Prostate gland (tissue), 2 donors: Measurements from ENCODE around the gene FGFRL1. TPM values are rescaled to one million over a fixed set of nuclear protein-coding genes. Genes with fewer than 3 reads are reported as not detected.

Source experiments
- DNase-seq: peaks from one replicate; pipeline ENCODE4 v3.0.0-alpha.2; 2019; ENCODE audit warnings: low spot score
- H3K27ac ChIP-seq, 2 donors: fragments of 200-600 bp; sonication (generic); 2 replicates each; pipeline ENCODE4 v1.5.1; 2017 to 2019
- H3K27me3 ChIP-seq: fragments of 200-600 bp; sonication (generic); replicated peaks from 2 replicates; pipeline ENCODE4 v1.5.1; 2019; ENCODE audit not compliant: insufficient read depth
- H3K36me3 ChIP-seq, 2 donors: fragments of 200-600 bp; sonication (generic); 1 replicate in 1 of 2; 2 replicates in 1 of 2; pipeline versions ENCODE4 v1.5.1 to v1.8.1; 2017 to 2019
- H3K4me1 ChIP-seq: fragments of 200-600 bp; sonication (generic); replicated peaks from 2 replicates; pipeline ENCODE4 v1.5.1; 2019
- H3K4me3 ChIP-seq, 2 donors: fragments of 200-600 bp; sonication (generic); 2 replicates each; pipeline ENCODE4 v1.5.1; 2017 to 2019
- H3K9me3 ChIP-seq: fragments of 200-600 bp; sonication (generic); 2 replicates; pipeline ENCODE4 v1.5.1; 2017
- CTCF ChIP-seq, 4 experiments: fragments of 200-600 bp in 2 of 4; fragments of 450-650 bp in 2 of 4; sonication (generic) in 2 of 4; IDR thresholded peaks; 1 replicate in 3 of 4; 2 replicates in 1 of 4; pipeline ENCODE4 v1.5.1; 2016 to 2019; ENCODE audit warnings: antibody characterized with exemption in 4 of 4, mild to moderate bottlenecking in 2 of 4, moderate library complexity in 2 of 4
- POLR2A ChIP-seq: fragments of 450-650 bp; IDR thresholded peaks from one replicate; pipeline ENCODE4 v1.6.1; 2016; ENCODE audit warnings: antibody characterized with exemption, mild to moderate bottlenecking
- POLR2AphosphoS5 ChIP-seq: sonication (generic); formaldehyde crosslinking; IDR thresholded peaks from one replicate; pipeline ENCODE4 v1.6.1; 2017; ENCODE audit warnings: antibody characterized with exemption
- WGBS: methylation state at CpG from one replicate; pipeline ENCODE4 v1.1.5; 2018; 5-methylcytosine and 5-hydroxymethylcytosine counted together
- intact Hi-C: fragments of 100-400 bp; cut with DNase I; formaldehyde crosslinking; loops from one replicate; pipeline ENCODE4 v1.14.2; 2022
- total RNA-seq, 2 donors: library from RNA; depleted of rRNA; stranded (reverse); fragments of >200 nt; gene quantifications; one replicate each; pipeline ENCODE4 v1.1.0, GENCODE V29; 2016

The FGFRL1 gene
- total RNA-seq = 10 to 100 TPM; 26.6 to 29.4 TPM

DNA sequence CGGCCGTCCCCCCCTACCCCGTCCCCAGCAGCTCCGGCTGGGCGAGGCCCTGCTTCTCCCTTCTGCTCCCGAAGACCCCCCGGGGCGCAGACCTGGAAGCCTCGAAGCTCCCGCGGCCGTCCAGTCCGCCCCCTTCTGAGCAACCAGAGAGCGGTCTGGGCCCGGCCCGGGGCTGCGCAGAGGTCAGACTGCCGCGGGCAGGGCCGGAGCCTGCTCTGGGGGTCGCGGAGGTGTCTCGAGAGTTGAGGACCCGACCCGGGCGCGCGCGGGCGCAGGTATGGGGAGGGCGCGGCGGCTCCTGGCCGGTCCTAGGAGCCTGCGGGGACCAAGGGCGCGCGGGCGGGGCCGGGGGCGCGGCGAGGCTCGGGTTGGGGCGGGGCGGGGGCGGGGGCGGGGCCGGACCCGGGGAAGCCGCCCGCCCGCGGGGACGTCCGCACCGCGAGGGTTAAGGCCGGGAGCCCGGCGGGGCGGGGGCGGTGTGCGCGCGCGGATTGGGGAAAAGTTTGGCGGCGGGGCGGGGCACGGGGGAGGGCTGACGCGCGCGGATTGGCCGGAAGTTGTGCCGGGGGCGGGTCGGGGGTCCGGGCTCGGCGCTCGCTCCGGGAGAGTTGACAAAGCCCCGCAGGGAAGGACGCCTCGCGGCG lies at the start of gene FGFRL1:
Gene FGFRL1 (plus strand): TSS at position 605 of the 644 bp plus-strand sequence. CDS start 860 bp downstream, outside the sequence.
- Histone ChIP-seq H3K27me3 (no peaks in the 10 kb centered on the region), H3K36me3 (no peaks in the 10 kb centered on the region), H3K4me1 (peaks cover 8% of the 10 kb centered on the region), H3K4me3 (peak within 1 kb of the TSS; percentile 40 to 49), H3K27ac (peak within 1 kb of the TSS; percentile 51 to 68), H3K9me3 (no peaks in the 10 kb centered on the region)
- intact Hi-C loops = loop anchor here (2.0 kb wide), 1 partner anchor 336 kb away; the partner anchor contains the start of gene UVSSA
- WGBS = 0% methylated on average over 6 of the region's 89 CpGs
- peak; percentile 92 for DNase-seq
- TF ChIP-seq POLR2A (no peak), POLR2AphosphoS5 (no peak), CTCF (IDR thresholded peaks at IDR 0.05) (no peak)

DNA sequence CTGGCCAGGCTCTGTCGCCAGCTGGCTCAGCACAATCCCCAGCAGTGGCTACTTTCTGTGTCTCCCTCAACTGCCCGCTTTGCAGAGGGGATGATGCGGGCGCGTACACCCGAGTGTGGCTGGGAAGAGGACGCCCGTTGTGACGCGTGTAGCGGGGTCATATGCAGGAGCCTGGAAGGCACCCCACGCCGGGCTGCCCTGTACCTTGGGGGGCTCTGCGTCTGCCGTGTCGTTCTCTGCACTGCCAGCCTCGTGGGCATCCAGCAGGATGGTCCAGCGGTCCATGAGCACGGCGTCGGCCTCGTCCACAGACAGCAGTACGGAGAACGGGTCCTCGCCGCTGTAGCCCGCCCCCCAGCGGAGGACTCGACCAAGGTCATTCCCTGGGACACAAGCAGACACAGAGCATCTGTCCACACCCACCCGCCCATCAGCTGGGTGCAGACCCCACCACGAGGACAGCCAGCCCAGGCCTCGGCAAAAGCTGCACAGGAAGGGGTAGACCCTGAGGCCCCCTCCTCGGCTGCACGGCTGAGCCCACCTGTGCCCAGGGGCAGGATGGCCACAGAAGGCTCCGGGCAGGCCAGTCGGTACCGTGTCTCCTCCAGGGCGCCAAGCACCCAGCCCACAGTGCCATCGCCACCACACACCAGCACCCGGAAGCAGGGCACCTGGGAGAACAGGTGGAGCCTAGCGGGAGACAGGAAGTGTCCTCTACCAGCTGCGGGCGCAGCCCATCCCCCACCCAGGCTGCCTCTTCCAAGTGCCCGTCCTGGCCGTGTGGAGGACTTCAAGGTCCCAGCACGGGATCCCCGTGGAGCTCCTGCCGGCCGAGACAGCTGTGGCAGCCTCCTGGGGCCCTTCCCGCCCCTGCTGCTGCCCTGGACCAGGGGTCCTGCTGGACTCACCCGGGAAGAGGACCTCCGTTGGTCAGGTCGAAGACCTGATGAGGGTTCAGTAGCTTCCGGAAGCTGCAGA lies 48.9 kb upstream of the FGFRL1 start:
- DNase-seq = no peak
- Histone ChIP-seq H3K4me1 (no peaks in the 10 kb centered on the region), H3K9me3 (no peaks in the 10 kb centered on the region), H3K27me3 (no peaks in the 10 kb centered on the region), H3K4me3 (no peak overlapping the region), H3K27ac (no peak overlapping the region), H3K36me3 (peaks cover 0 to 4% of the 10 kb centered on the region in 2 donors)
- WGBS = 88% methylated on average over 40 of the region's 54 CpGs
- no peak for TF ChIP-seq POLR2A
- no peak for TF ChIP-seq POLR2AphosphoS5
- no peak for TF ChIP-seq CTCF (IDR thresholded peaks at IDR 0.05)
- intact Hi-C loops = no loop called here

GRCh38 chr4:963276-964225 lies 47.9 kb upstream of the FGFRL1 start:
- DNase-seq = no peak
- Histone ChIP-seq H3K27me3 (no peaks in the 10 kb centered on the region), H3K27ac (no peak overlapping the region), H3K4me3 (no peak overlapping the region), H3K4me1 (no peaks in the 10 kb centered on the region), H3K9me3 (no peaks in the 10 kb centered on the region), H3K36me3 (peaks cover 0 to 4% of the 10 kb centered on the region in 2 donors)
- TF ChIP-seq CTCF (IDR thresholded peaks at IDR 0.05) (no peak), POLR2A (no peak), POLR2AphosphoS5 (no peak)
- intact Hi-C loops = no loop called here
- 88% methylated on average over 35 of the region's 39 CpGs for WGBS

DNA sequence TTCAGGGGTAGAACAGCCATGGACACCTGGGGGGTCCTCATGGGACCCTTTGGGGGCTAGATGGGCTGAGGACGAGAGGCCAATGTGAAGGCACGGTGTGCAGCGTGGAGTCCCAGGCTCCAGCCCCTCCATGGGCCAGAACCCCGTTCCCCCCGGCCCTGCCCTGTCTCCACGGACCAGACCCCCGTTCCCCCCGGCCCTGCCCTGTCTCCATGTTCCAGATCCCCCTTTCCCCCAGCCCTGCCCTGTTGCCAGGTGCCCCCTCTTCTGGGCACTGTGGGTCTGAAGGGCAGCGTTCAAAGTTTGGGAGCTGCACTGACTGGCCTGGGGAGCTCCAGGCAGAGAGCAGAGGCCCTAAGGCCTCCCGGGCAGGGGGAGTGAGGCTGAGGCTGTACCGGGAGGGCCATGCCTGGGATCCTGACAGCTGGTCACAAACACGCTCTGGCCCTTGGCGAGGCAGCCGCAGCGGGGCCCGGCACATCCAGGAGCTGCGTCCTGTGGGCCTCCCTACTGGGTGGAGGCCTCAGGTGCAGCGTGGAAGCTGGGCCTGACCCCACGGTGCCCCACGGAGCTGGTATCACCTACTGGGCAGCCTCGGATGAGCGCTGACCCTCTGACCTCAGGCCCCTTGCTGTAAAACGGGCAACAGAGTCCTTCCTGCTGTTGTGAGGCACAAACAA lies 46.9 kb upstream of the FGFRL1 start:
- Histone ChIP-seq H3K4me1 (no peaks in the 10 kb centered on the region), H3K27me3 (no peaks in the 10 kb centered on the region), H3K4me3 (no peak overlapping the region), H3K27ac (no peak overlapping the region), H3K9me3 (no peaks in the 10 kb centered on the region), H3K36me3 (peaks cover 0 to 4% of the 10 kb centered on the region in 2 donors)
- TF ChIP-seq POLR2AphosphoS5 (no peak), POLR2A (no peak), CTCF (IDR thresholded peaks at IDR 0.05) (no peak)
- intact Hi-C loops = no loop called here
- 91% methylated on average over 23 of the region's 23 CpGs for WGBS
- DNase-seq = no peak
